ENCODE results near the gene MSL1.

The MSL1 gene

GRCh38 chr17:40090237-40091119 is 31.3 kb upstream of the MSL1 start:
- no peak for DNase-seq (ENCODE audit: low read depth in 2 of 2)

GRCh38 chr17:40091691-40092397 is 29.9 kb upstream of the MSL1 start:
- no peak for DNase-seq (ENCODE audit: low read depth in 2 of 2)

DNA sequence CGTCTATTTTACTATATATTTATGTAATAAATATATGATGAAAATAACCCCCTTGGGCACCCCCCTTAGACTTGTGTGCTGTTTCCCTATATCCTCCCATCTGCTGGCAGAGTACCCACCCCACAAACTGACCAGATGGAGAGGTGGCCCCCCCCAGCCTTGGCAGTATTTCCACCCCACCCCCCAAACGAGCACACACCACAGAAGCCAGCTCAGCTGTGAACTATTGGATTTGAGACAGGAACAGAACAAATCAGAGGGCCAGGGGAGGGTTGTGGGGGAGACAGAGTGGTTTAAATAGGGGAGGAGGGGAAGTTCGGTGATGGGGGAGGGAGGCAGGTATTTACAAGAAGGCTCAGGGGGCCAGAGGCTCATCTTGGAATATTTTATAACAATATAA is 29.2 kb upstream of the MSL1 start:
- DNase-seq (ENCODE audit: low read depth in 2 of 2) = no peak

- no peak for DNase-seq (ENCODE audit: low read depth in 2 of 2)
Measured at GRCh38 chr17:40093005-40093579, 28.7 kb upstream of the MSL1 start.

DNA sequence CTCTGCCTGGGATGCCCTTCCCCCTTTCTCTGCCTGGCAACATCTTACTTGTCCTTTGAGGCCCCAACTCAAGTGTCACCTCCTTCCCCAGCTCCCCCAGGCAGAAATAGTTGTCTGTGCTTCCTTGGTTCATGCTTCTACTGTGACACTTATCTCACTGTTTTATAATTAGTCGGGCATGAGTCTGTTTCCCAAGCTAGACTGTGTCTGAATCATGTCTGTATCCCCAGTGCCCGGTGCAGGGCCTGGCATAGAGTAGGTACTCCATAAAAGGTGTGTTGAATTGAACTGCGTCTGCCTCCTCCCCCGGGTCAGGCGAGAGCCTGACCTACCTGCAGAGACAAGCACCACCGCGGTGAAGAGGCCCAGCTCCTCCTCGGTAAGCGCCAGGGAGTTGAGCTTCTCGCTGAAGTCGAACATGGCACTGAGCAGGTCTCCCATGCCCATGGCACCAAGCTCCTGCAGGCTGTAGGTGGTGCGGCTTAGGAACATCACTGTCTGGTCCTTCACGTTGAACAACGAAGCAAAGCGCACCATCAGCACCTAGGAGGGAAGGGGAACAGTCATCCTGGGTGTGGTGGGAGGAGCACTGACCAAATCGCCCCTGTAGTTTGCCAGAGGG is 28.1 kb upstream of the MSL1 start:
- no peak for DNase-seq (ENCODE audit: low read depth in 2 of 2)

DNA sequence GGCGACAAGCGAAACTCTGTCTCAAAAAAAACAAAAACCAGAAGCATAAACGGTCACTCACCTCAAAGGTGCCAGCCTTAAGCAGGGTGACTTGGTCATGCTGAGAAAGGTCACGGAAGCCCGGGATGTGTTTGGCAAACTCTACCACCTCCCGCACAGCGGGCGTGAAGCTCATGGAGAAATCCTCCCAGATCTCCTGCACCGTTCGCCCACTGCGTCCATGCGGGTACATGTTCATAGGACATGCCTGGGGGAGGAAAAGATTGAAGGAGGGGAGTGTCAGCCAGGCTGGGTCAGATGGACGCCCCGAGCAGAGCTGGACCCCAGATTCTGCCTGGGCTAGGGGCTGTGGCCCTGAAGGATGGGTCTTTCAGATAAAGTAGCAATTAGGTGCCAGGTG is 26.9 kb upstream of the MSL1 start:
- DNase-seq (ENCODE audit: low read depth in 2 of 2) = no peak

GRCh38 chr17:40095351-40095943 is 26.3 kb upstream of the MSL1 start:
- DNase-seq (ENCODE audit: low read depth in 2 of 2) = no peak

DNA sequence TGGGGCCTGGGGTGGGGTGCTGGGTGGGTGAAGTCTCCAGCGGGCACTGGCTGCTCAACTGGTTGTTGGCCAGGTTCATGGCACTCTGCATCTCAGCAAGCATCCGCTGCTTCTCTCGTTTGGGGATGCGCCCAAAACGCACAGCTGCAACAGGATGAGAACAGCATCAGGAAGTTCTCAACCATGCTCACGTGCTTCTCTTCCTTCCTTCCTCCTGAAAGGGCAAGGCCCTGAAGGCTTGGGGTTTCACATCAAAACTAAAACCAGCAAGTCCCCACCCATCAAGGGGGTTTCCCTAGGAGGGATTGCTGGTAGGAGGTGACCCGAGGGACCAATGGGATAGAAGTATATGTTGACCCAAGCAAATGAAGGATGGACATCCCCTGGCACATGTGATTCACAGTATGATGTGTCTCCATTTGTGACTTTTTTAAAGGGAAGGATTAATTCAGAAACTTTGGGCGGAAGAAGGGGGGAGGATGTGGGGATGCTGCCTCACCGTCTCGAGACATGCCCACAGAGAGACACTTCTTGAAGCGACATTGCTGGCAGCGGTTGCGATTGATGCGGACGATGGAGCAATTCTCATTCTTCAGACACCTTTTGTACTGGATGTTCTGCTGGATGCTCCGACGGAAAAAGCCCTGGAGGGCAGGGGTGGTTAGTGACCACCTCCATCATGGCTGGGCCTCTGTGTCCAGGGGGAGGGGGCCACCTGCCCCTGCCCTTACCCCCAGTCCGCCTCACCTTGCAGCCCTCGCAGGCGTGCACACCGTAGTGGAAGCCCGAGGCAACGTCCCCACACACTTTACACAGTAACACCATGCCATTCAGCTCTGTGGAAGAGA is 25.6 kb upstream of the MSL1 start:
- DNase-seq (ENCODE audit: low read depth in 2 of 2) = peak; percentile 58 to 84

DNA sequence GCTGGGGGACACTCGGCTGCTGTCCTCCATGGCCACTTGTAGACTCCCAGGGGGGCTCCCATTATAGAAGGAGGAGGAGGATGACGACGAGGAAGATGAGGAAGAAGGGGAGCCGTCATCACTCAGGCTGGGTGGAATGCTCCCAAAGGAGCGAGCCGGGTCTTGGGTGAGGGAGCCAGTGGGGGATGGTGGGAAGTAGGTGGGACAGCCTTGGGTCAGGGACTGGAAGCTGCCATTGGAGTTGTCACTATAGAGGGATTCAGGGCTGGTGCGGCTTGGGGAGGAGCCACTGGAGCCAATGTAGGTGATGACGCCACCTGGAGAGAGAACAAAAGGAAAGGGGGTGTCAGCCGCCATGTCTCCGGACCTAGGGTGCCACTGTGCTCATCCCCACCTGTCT is 24.7 kb upstream of the MSL1 start:
- DNase-seq (ENCODE audit: low read depth in 2 of 2) = no peak

DNA sequence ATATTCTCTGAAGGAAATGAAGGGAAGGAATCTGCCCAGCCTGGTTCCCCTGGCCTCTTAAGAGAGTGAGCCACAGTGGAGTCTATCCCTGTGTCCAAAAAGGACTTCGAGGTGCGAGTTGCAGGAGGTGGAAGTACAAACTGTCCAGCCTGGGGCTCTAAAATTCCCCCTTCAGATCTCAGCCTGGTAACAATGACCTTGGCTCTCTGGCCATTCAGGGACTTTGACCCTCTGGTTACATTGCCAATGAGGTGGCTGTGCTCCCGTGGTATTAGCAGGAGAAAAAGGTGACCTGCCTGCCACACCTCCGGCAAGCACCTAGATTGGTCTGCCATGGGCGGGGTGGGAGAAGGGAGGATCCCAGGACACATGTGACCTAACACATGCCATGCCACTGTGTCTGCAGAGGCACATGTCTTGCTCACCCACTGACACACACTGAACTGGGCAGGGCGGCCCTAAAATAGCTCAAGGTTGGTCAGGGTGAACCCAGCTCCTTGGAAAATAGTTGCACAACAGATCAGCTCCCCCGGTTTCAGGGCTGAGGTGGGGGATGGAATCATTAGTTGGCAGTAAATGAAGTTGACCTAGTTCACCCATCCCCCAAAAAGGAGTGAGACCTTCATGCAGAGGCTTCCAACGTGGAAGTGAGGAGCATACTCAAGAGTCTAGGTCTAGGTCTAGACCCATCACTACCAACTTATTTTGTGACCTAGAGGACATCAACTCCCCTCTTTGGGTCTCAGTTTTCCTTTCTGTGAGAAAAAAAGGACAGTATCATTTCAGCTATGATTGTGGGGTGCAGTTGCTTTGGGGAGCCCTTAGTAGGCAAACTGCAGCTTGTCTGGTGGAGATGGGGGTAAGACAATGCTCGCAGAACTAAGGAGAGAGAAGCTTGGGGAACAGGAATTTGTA is 23.6 kb upstream of the MSL1 start:
- DNase-seq (ENCODE audit: low read depth in 2 of 2) = no peak

- DNase-seq (ENCODE audit: low read depth in 2 of 2) = peak; percentile 99
Measured at GRCh38 chr17:40098846-40099618, 22.7 kb upstream of the MSL1 start.

DNA sequence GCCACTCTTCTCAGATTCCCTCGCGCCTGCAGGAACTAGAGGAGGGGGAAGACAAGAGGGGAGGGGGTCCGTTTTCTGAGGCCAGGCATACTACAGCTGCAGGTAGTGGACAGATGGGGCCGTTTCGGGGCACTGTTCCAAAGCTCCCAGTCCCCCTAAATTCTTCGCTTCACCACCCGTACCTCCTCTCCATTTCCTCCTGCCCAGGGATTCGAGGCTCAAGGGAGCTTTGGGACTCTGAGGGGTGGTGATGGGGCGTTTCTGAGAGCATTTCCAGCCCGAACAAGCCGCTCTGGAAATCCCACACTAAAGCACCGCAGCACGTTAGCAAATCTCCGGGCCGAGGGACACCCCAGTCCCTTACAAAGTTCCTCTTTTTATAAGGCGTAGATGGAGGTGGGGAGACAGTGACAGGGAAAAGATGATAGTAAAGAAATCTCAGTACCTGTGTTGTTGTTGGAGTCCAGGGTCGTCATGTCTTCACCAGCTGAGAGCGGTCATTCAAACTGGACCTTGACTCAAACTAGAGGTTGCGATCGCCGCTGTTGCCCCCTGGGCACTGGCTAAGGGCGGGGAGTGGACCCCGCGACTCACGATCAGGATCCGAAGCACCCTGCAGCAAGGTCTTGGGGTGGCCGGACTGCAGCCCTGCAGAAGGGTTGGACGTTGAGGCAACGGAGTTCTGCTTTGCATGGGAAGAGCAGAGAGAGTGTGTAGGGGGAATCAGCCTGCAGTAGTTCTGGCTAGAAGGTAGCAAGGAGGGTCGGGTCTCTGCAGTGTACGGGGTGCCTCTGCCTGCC is 22.0 kb upstream of the MSL1 start:
- DNase-seq (ENCODE audit: low read depth in 2 of 2) = no peak

GRCh38 chr17:40100419-40100668 is 21.4 kb upstream of the MSL1 start, which contains the start of gene NR1D1:
TSS of gene NR1D1 (minus strand) at chr17:40100589. CDS start at chr17:40100094, 495 bp downstream.
- no peak for DNase-seq (ENCODE audit: low read depth in 2 of 2)

DNA sequence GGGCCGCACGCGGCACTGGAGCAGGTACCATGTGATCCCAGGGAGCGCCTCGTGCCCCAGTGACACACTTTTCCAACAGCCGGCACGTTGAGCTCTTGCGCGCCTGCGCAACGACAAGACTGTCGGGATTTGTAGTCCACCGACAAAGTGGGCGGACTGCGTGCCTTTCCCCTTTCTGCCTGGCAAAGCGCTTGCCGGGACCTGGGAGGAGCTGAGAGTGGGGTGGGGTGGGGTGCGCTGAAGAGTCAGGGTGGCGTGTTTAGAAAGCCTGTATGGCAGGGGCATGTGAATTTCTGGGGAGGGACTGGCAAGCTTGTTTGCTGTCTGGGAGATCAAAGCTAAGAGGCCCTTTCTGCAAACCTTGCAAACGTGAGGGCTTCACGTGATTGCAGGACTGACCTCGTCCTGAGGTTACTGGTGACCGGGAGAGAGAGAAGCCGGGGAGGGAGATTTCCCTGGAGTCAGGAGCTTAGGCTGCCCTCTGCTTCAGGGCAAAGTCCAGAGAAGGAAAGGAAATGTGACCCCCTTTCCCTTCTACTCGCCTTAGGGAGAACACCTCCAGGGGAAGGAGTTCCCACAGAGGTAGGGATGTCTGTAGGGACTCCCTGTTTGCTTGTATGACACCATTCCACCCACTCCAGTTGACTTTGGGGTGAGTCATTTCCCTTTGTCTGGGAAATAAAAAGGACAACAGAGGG is 21.0 kb upstream of the MSL1 start:
- peak; percentile 87 to 90 for DNase-seq (ENCODE audit: low read depth in 2 of 2)

DNA sequence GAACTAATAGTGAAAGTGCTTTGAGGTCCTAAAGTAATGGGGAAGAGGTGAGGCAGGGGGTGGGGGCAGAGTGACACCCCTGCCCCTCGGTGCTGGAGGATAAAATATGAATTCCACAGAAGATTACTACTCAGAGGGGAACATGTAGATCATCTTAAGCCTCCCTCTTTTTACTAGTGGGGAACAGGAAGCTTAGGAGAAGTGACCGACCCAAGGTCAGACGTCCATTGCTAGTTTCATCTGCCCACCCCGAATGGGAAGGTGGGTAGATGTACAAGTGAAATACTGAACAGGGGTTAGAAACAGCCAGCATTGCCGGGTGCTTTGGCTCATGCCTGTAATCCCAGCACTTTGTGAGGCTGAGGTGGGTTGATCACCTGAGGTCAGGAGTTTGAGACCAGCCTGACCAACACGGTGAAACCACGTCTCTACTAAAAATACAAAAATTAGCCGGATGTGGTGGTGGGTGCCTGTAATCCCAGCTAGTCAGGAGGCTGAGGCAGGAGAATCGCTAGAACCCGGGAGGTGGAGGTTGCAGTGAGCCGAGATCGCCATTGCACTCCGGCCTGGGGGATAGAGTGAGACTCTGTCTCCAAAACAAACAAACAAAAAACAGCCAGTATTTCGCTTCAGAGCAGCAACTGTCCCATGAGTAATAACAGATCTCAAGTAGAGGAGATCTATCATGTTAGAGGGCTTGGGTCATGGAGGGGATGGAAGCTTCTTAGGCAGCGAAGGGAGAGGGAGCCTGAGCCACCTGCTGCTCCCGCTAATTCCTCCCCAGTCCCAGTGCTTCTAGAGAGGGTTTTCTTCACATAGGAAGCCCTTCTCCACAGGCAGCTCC is 20.2 kb upstream of the MSL1 start:
- no peak for DNase-seq (ENCODE audit: low read depth in 2 of 2)

DNA sequence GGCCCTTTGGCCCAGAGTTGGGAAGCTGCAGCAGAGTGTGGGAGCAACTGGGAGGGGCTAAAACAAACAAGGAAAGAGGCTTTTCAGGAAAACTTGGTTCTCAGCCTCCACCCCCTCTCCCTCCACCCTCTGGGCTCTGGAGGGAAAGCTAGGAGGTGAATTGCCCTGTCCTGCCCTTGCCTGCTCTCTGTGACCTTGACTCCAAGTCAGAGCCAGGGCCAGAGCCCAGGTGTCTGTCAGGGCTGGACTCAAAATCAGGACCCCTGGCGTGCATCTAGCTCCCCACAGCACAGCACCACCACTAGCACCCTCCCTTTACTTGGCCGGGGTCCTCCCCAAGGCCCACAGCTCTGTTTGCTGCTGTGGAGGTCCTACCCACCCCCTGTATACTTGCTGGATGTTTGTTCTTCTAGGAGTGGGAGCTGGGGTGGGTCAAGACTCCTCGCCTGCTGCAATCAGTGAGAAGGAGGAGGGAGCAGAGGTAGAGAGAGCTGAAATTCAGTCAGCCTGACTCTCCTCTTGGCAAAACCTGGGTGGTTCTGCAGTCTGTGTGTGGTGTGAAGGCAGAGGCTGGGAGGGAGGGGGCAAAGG is 18.6 kb upstream of the MSL1 start:
- DNase-seq (ENCODE audit: low read depth in 2 of 2) = no peak

GRCh38 chr17:40103688-40104087 is 18.1 kb upstream of the MSL1 start:
- no peak for DNase-seq (ENCODE audit: low read depth in 2 of 2)

All from stimulated activated CD8-positive, alpha-beta memory T cell treated with anti-CD3 and anti-CD28 coated beads, Interleukin-7, amount 100 ng/mL, for 4 hours (primary cell).